ENCODE results near the gene DIP2C. TPM values are rescaled to one million over a fixed set of nuclear protein-coding genes. Genes with fewer than 3 reads are reported as not detected.

The DIP2C gene
- total and polyA plus RNA-seq, 3 experiments from 2014 or later: 0.44 to 1.1 (median 0.55) TPM

- H3K27ac ChIP-seq (ENCODE audit: low read depth, low read length): no peak overlapping the region
- H3K9me3 ChIP-seq (ENCODE audit: low read length): no peaks in the 10 kb centered on the region
- H3K4me1 ChIP-seq (ENCODE audit: insufficient read depth, low read length): no peaks in the 10 kb centered on the region
- H3K4me1 Mint-ChIP-seq: no peaks in the 10 kb centered on the region
- H3K4me3 ChIP-seq (ENCODE audit: low read length): no peak overlapping the region
- peaks cover 0 to 26% (median 11%) of the 10 kb centered on the region in 3 donors for H3K36me3 Mint-ChIP-seq
- POLR2A ChIA-PET: no interaction called here
- no peaks in the 10 kb centered on the region for H3K27me3 ChIP-seq (ENCODE audit: insufficient read depth, low read length, poor library complexity, severe bottlenecking)
- H3K27me3 Mint-ChIP-seq: no peaks in the 10 kb centered on the region
- H3K4me3 Mint-ChIP-seq: no peak overlapping the region
- H3K36me3 ChIP-seq (ENCODE audit: insufficient read depth, low read length): no peaks in the 10 kb centered on the region
- H3K27ac Mint-ChIP-seq: no peak overlapping the region
- no peak for DNase-seq
- CTCF ChIA-PET: no interaction called here
- no peaks in the 10 kb centered on the region for H3K9me3 Mint-ChIP-seq
Observed at GRCh38 chr10:420154-421121, 269.0 kb downstream of the DIP2C start.

GRCh38 chr10:418894-419293, 270.6 kb downstream of the DIP2C start:
- Mint-ChIP-seq H3K36me3 (peaks cover 0 to 32% (median 11%) of the 10 kb centered on the region in 3 donors), H3K27ac (no peak overlapping the region), H3K4me1 (no peaks in the 10 kb centered on the region), H3K4me3 (no peak overlapping the region), H3K9me3 (no peaks in the 10 kb centered on the region), H3K27me3 (peaks cover 0 to 1% of the 10 kb centered on the region in 2 donors)
- no peak for DNase-seq
- CTCF ChIA-PET: no interaction called here
- H3K36me3 ChIP-seq (ENCODE audit: insufficient read depth, low read length): no peaks in the 10 kb centered on the region
- H3K9me3 ChIP-seq (ENCODE audit: low read length): no peaks in the 10 kb centered on the region
- POLR2A ChIA-PET: no interaction called here
- no peaks in the 10 kb centered on the region for H3K4me1 ChIP-seq (ENCODE audit: insufficient read depth, low read length)
- H3K27ac ChIP-seq (ENCODE audit: low read depth, low read length): no peak overlapping the region
- H3K27me3 ChIP-seq (ENCODE audit: insufficient read depth, low read length, poor library complexity, severe bottlenecking): no peaks in the 10 kb centered on the region
- no peak overlapping the region for H3K4me3 ChIP-seq (ENCODE audit: low read length)

DNA sequence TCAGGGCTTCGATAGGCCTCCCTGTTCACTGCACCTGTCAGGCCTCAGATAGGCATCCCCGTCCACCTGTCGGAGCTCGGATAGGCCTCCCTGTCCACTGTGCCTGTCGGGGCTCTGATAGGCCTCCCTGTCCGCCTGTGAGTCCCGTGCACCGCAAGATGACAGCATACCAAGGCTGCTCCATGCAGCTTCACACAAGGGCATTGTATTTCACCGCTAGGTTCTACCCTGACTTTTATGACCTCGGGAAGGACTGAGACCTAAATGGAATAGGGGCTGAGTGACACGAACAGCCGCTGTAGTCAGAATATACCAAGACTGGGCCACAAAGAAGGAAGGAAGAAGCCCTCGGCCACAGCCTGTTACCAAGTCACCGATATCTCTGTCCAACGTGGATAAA, 271.2 kb downstream of the DIP2C start:
- ChIA-PET POLR2A (no interaction called here), CTCF (no interaction called here)
- H3K27ac ChIP-seq (ENCODE audit: low read depth, low read length): no peak overlapping the region
- Mint-ChIP-seq H3K4me1 (no peaks in the 10 kb centered on the region), H3K36me3 (peaks cover 3 to 37% (median 14%) of the 10 kb centered on the region in 3 donors), H3K4me3 (no peak overlapping the region), H3K27ac (no peak overlapping the region), H3K9me3 (no peaks in the 10 kb centered on the region), H3K27me3 (peaks cover 0 to 1% of the 10 kb centered on the region in 2 donors)
- H3K36me3 ChIP-seq (ENCODE audit: insufficient read depth, low read length): no peaks in the 10 kb centered on the region
- H3K27me3 ChIP-seq (ENCODE audit: insufficient read depth, low read length, poor library complexity, severe bottlenecking): no peaks in the 10 kb centered on the region
- DNase-seq: no peak
- H3K4me3 ChIP-seq (ENCODE audit: low read length): no peak overlapping the region
- no peaks in the 10 kb centered on the region for H3K4me1 ChIP-seq (ENCODE audit: insufficient read depth, low read length)
- no peaks in the 10 kb centered on the region for H3K9me3 ChIP-seq (ENCODE audit: low read length)

DNA sequence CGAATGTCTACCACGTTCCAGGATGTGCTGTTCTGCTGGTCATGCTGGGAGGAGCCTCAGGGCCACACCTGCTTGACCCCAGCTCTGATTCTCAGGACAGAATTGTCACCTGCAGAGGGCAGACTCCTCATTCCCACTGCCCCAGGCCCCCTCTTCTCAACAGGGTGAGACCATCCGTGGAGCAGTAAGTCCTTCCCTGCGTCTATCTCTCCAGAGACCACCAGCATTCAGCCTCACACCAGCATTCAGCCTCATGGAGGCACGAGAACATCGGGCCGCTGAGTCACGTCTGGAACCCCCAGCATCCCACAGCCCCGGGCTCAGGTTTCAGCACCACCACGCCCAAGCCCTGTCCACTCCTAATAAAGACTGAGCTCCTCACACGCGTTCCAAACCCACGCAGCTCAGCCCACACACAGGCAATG, 273.4 kb downstream of the DIP2C start:
- ChIA-PET CTCF (no interaction called here), POLR2A (no interaction called here)
- Mint-ChIP-seq H3K27me3 (peaks cover 0 to 1% of the 10 kb centered on the region in 2 donors), H3K27ac (no peak overlapping the region), H3K4me1 (no peaks in the 10 kb centered on the region), H3K9me3 (no peaks in the 10 kb centered on the region), H3K4me3 (no peak overlapping the region), H3K36me3 (peaks cover 3 to 38% (median 10%) of the 10 kb centered on the region in 3 donors)
- H3K27me3 ChIP-seq (ENCODE audit: insufficient read depth, low read length, poor library complexity, severe bottlenecking): no peaks in the 10 kb centered on the region
- H3K9me3 ChIP-seq (ENCODE audit: low read length): no peaks in the 10 kb centered on the region
- H3K4me3 ChIP-seq (ENCODE audit: low read length): no peak overlapping the region
- no peaks in the 10 kb centered on the region for H3K4me1 ChIP-seq (ENCODE audit: insufficient read depth, low read length)
- H3K36me3 ChIP-seq (ENCODE audit: insufficient read depth, low read length): no peaks in the 10 kb centered on the region
- no peak overlapping the region for H3K27ac ChIP-seq (ENCODE audit: low read depth, low read length)
- no peak for DNase-seq

DNA sequence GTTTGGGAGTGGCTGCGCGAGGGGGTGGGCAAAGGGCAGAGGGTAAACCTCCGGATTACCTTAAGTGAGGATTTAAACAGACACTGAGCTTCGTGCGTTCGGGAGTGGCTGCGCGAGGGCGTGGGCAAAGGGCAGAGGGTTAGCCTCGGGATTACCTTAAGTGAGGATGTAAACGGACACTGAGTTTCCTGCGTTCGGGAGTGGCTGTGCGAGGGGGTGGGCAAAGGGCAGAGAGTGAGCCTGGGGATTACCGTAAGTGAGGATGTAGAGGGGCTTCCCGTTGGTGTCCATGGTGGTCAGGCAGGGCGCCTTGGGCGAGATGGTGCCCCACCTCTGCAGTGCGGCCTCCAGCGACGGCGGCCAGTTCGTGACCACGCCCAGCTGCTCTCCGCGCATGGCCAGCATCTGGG, 275.8 kb downstream of the DIP2C start:
- Mint-ChIP-seq H3K4me1 (peaks cover 0 to 2% (median 0%) of the 10 kb centered on the region in 3 donors), H3K9me3 (no peaks in the 10 kb centered on the region), H3K4me3 (no peak overlapping the region), H3K36me3 (peaks cover 5 to 42% (median 7%) of the 10 kb centered on the region in 3 donors), H3K27me3 (peaks cover 1 to 9% of the 10 kb centered on the region in 2 donors), H3K27ac (peak overlapping the region in 2 of 8 donors; percentile 5 to 54)
- no peaks in the 10 kb centered on the region for H3K27me3 ChIP-seq (ENCODE audit: insufficient read depth, low read length, poor library complexity, severe bottlenecking)
- no peaks in the 10 kb centered on the region for H3K4me1 ChIP-seq (ENCODE audit: insufficient read depth, low read length)
- H3K27ac ChIP-seq (ENCODE audit: low read depth, low read length): no peak overlapping the region
- POLR2A ChIA-PET: no interaction called here
- CTCF ChIA-PET: no interaction called here
- H3K9me3 ChIP-seq (ENCODE audit: low read length): no peaks in the 10 kb centered on the region
- DNase-seq: no peak
- H3K36me3 ChIP-seq (ENCODE audit: insufficient read depth, low read length): no peaks in the 10 kb centered on the region
- no peak overlapping the region for H3K4me3 ChIP-seq (ENCODE audit: low read length)

DNA sequence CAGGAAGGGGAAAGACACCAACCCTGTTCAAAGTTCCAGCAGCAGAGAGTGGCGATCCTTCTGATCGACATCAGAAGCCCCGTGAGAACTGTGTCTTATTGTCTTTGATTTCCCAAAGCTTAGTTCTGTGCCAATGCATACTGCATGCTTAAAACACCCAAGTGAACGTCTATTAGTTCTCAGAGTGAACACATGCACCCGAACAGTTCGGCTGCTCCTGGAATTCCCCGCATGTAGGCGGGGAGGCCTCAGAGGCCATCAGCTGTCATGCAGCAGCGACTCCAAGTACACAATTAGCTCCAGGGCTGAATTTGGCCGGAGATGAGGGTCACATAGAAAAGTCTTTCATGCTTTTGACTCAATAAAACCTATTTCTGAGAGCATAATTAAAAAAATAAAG, 277.4 kb downstream of the DIP2C start:
- H3K4me3 ChIP-seq (ENCODE audit: low read length): no peak overlapping the region
- Mint-ChIP-seq H3K36me3 (peaks cover 7 to 47% (median 13%) of the 10 kb centered on the region in 3 donors), H3K4me1 (peaks cover 0 to 2% (median 0%) of the 10 kb centered on the region in 3 donors), H3K27ac (no peak overlapping the region), H3K27me3 (peaks cover 1 to 9% of the 10 kb centered on the region in 2 donors), H3K4me3 (no peak overlapping the region), H3K9me3 (no peaks in the 10 kb centered on the region)
- POLR2A ChIA-PET: no interaction called here
- H3K9me3 ChIP-seq (ENCODE audit: low read length): no peaks in the 10 kb centered on the region
- no peaks in the 10 kb centered on the region for H3K4me1 ChIP-seq (ENCODE audit: insufficient read depth, low read length)
- no peak overlapping the region for H3K27ac ChIP-seq (ENCODE audit: low read depth, low read length)
- no peaks in the 10 kb centered on the region for H3K27me3 ChIP-seq (ENCODE audit: insufficient read depth, low read length, poor library complexity, severe bottlenecking)
- no peak for DNase-seq
- H3K36me3 ChIP-seq (ENCODE audit: insufficient read depth, low read length): no peaks in the 10 kb centered on the region
- CTCF ChIA-PET: no interaction called here

- POLR2A ChIA-PET: no interaction called here
- Histone ChIP-seq H3K4me3 (ENCODE audit: low read length) (no peak overlapping the region), H3K36me3 (ENCODE audit: insufficient read depth, low read length) (no peaks in the 10 kb centered on the region), H3K4me1 (ENCODE audit: insufficient read depth, low read length) (no peaks in the 10 kb centered on the region), H3K9me3 (ENCODE audit: low read length) (no peaks in the 10 kb centered on the region), H3K27me3 (ENCODE audit: insufficient read depth, low read length, poor library complexity, severe bottlenecking) (no peaks in the 10 kb centered on the region), H3K27ac (ENCODE audit: low read depth, low read length) (no peak overlapping the region)
- Mint-ChIP-seq H3K36me3 (peaks cover 11 to 51% (median 13%) of the 10 kb centered on the region in 3 donors), H3K4me3 (no peak overlapping the region), H3K27ac (no peak overlapping the region), H3K27me3 (peaks cover 3 to 9% of the 10 kb centered on the region in 2 donors), H3K9me3 (no peaks in the 10 kb centered on the region), H3K4me1 (peaks cover 0 to 2% (median 0%) of the 10 kb centered on the region in 3 donors)
- DNase-seq: no peak
- CTCF ChIA-PET: no interaction called here
Observed at GRCh38 chr10:411603-412002, 277.9 kb downstream of the DIP2C start.

DNA sequence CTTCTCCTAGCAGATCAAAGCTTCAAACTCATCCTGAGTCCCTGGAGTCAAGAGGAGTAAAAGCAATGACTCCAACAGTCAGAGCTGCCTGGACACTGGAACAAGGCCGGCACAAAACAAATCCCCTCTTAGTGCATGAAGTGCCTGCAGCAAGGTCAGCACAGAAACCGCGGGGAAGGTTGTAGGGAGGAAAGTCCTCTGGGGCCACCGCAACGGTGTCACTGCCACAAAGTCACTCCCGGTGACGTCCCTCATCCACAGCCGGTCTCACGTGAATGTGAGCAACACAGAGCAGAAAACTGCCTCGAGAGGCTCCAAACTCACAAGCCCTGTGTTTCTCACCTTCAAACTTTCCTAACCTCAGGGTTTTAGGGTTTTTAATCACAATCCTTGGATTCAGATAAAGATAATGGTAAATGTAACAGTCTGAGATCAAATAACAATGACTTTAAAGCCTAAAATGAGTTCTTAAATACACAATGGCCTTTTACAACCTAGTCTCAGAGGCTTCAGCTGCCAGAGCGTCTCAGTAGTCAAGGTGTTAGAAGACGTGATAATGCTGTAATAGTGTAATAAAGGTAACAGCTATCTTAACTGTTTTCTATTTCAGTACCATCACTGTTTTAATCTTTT, 279.9 kb downstream of the DIP2C start:
- no peak overlapping the region for H3K27ac Mint-ChIP-seq
- POLR2A ChIA-PET: no interaction called here
- peaks cover 13 to 54% (median 22%) of the 10 kb centered on the region in 3 donors for H3K36me3 Mint-ChIP-seq

More for the DNA sequence above, 279.9 kb downstream of the DIP2C start:
- no peaks in the 10 kb centered on the region for H3K9me3 Mint-ChIP-seq
- no peak overlapping the region for H3K27ac ChIP-seq (ENCODE audit: low read depth, low read length)
- peaks cover 0 to 2% (median 0%) of the 10 kb centered on the region in 3 donors for H3K4me1 Mint-ChIP-seq
- H3K36me3 ChIP-seq (ENCODE audit: insufficient read depth, low read length): no peaks in the 10 kb centered on the region
- no peak for DNase-seq
- H3K27me3 Mint-ChIP-seq: peaks cover 2 to 9% of the 10 kb centered on the region in 2 donors
- no peak overlapping the region for H3K4me3 Mint-ChIP-seq
- no peak overlapping the region for H3K4me3 ChIP-seq (ENCODE audit: low read length)
- H3K9me3 ChIP-seq (ENCODE audit: low read length): no peaks in the 10 kb centered on the region
- no peaks in the 10 kb centered on the region for H3K27me3 ChIP-seq (ENCODE audit: insufficient read depth, low read length, poor library complexity, severe bottlenecking)
- CTCF ChIA-PET: no interaction called here
- H3K4me1 ChIP-seq (ENCODE audit: insufficient read depth, low read length): no peaks in the 10 kb centered on the region

Measured in CD8-positive, alpha-beta memory T cell (primary cell).